Fibroblast of lung (primary cell): ENCODE results near the gene B3GNT4.

Source experiments
- EZH2 ChIP-seq: IDR thresholded peaks from 2 replicates; pipeline ENCODE4 v1.5.1; 2012; ENCODE audit warnings: low read length, control low read depth, mild to moderate bottlenecking; ENCODE audit errors: missing control alignments
- TF ChIP-seq, protein P1 (sequence below), 2 donors: IDR thresholded peaks in 1 of 2; conservative IDR thresholded peaks in 1 of 2; 1 replicate in 1 of 2; 2 replicates in 1 of 2; pipeline ENCODE4 v1.5.1; 2011 to 2012; ENCODE audit warnings: low read length in 2 of 2, control low read depth in 1 of 2, inconsistent platforms in 1 of 2, low read depth in 1 of 2, mild to moderate bottlenecking in 1 of 2

DNA sequence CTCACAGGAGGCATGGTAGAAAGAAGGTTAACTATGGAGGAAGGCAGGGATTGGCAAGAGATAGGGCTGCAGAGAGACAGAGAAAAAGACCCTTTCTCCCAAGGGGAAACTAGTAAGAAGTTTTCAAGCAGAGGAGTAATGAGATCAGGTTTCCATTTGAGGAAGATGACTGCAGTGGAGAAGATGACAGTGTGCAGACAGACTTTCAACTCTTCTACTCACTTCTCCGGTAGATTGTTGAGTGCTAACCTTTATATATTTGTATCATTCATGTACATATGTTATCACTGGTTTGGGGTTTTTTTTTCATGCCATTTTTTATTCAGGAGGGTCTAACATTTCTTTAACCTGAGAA, 5.9 kb upstream of the B3GNT4 start:
- TF ChIP-seq, protein P1, sequence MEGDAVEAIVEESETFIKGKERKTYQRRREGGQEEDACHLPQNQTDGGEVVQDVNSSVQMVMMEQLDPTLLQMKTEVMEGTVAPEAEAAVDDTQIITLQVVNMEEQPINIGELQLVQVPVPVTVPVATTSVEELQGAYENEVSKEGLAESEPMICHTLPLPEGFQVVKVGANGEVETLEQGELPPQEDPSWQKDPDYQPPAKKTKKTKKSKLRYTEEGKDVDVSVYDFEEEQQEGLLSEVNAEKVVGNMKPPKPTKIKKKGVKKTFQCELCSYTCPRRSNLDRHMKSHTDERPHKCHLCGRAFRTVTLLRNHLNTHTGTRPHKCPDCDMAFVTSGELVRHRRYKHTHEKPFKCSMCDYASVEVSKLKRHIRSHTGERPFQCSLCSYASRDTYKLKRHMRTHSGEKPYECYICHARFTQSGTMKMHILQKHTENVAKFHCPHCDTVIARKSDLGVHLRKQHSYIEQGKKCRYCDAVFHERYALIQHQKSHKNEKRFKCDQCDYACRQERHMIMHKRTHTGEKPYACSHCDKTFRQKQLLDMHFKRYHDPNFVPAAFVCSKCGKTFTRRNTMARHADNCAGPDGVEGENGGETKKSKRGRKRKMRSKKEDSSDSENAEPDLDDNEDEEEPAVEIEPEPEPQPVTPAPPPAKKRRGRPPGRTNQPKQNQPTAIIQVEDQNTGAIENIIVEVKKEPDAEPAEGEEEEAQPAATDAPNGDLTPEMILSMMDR (conservative IDR thresholded peaks at IDR 0.05 in 1 of 2, IDR thresholded peaks at IDR 0.05 in 1 of 2; ENCODE audit: low read depth in 1 of 2, low read length in 2 of 2), result no peak
- no peak for TF ChIP-seq EZH2
